ENCODE measurements around the gene NXPE3. TPM values are rescaled to one million over a fixed set of nuclear protein-coding genes. Genes with fewer than 3 reads are reported as not detected.

Gene NXPE3
- total and polyA plus RNA-seq, 2 of the 8 experiments (the other 6 are each of a cell fraction or from before 2014, with no cell fraction given), result 10.9 to 22.7 TPM

GRCh38 chr3:101857301-101857741 is 78.3 kb downstream of the NXPE3 start:
- no peaks in the 10 kb centered on the region for H3K23me2 ChIP-seq (ENCODE audit: low read depth, low read length)
- H3K23ac ChIP-seq (ENCODE audit: insufficient read length), result no peak overlapping the region
- H3K9ac ChIP-seq (replicated peaks in 1 of 4; ENCODE audit: extremely low read depth in 1 of 4, low read depth in 3 of 4, low read length in 3 of 4), result no peak overlapping the region
- no peak overlapping the region for H3K14ac ChIP-seq (ENCODE audit: insufficient read length)
- H3K79me1 ChIP-seq (ENCODE audit: low read depth, low read length), result no peaks in the 10 kb centered on the region
- ChIA-PET CTCF (ENCODE audit: partially characterized antibody) (interaction anchor here (0.7 to 1.6 kb wide), 2 partner anchors 43 to 273 kb away, joined by 3 to 5 read pairs; no protein-coding TSS in a partner anchor), POLR2A (ENCODE audit: partially characterized antibody) (interaction anchor here (0.9 to 5.5 kb wide), 5 partner anchors 8 to 47 kb away, joined by 3 to 25 read pairs (median 6); partner anchors contain the start of gene NFKBIZ)
- H3K4ac ChIP-seq (replicated peaks; ENCODE audit: insufficient read length, low read depth, low read length), result no peak overlapping the region
- whole genome bisulfite sequencing, 2 experiments (ENCODE audit: extremely low coverage in 1 of 2, insufficient coverage in 1 of 2, insufficient read length in 1 of 2, insufficient replicate concordance in 2 of 2, low coverage in 1 of 2, low lambda C conversion rate in 2 of 2, missing lambda C conversion rate in 1 of 2), result 86% methylated on average over 8 of the region's 8 CpGs; no CpG with 5 or more reads in 1 of the 2 experiments
- H3K27ac ChIP-seq (ENCODE audit: low read depth, low read length), result no peak overlapping the region
- no peak overlapping the region for H2BK120ac ChIP-seq (replicated peaks; ENCODE audit: low read depth, low read length)
- no peak overlapping the region for H4K5ac ChIP-seq (ENCODE audit: insufficient read length, low read depth, low read length)
- no peak overlapping the region for H2BK12ac ChIP-seq (ENCODE audit: low read depth, low read length)
- no peaks in the 10 kb centered on the region for H3K4me1 ChIP-seq (replicated peaks in 1 of 4; ENCODE audit: control insufficient read depth in 3 of 4, insufficient read depth in 4 of 4, low read length in 3 of 4)
- H3K27me3 ChIP-seq (replicated peaks in 1 of 4; ENCODE audit: control insufficient read depth in 3 of 4, extremely low read depth in 1 of 4, insufficient read depth in 3 of 4, low read length in 3 of 4), result peaks cover 0 to 1% (median 0%) of the 10 kb centered on the region in 4 experiments; a peak in 1 of 7 replicates
- no peak overlapping the region for H2AK5ac ChIP-seq (ENCODE audit: low read depth, low read length)
- H3K36me3 ChIP-seq (ENCODE audit: control insufficient read depth in 2 of 4, insufficient read depth in 4 of 4, low read length in 3 of 4), result peaks cover 37 to 91% (median 73%) of the 10 kb centered on the region in 4 experiments
- no peak overlapping the region for H4K91ac ChIP-seq (replicated peaks; ENCODE audit: insufficient read length, low read length)
- no peak overlapping the region for H3K56ac ChIP-seq (replicated peaks; ENCODE audit: insufficient read length, low read depth, low read length)
- H3K4me2 ChIP-seq (ENCODE audit: insufficient read depth in 1 of 2, low read depth in 2 of 2, low read length in 2 of 2), result no peak overlapping the region
- H4K8ac ChIP-seq (ENCODE audit: extremely low read depth, insufficient read depth, low read length), result no peak overlapping the region
- DNase-seq (ENCODE audit: low read depth in 1 of 2, low spot score in 2 of 2) (no peak), FAIRE-seq (no peak)
- no peak overlapping the region for H2BK20ac ChIP-seq (ENCODE audit: low read length)
- H4K20me1 ChIP-seq (replicated peaks in 1 of 2; ENCODE audit: control insufficient read depth in 1 of 2, insufficient read depth in 2 of 2, low read length in 2 of 2), result peaks cover 2 to 3% of the 10 kb centered on the region in 2 experiments
- H3K79me2 ChIP-seq (ENCODE audit: control insufficient read depth in 1 of 2, insufficient read depth in 2 of 2, low read length in 2 of 2), result peaks cover 0 to 9% of the 10 kb centered on the region in 2 experiments; a peak in 2 of 4 replicates
- no peaks in the 10 kb centered on the region for H3K9me3 ChIP-seq (ENCODE audit: insufficient read depth in 2 of 2, low read depth in 1 of 2, low read length in 1 of 2)
- no peak overlapping the region for H3K4me3 ChIP-seq (ENCODE audit: extremely low read depth in 1 of 4, insufficient read depth in 2 of 4, low read depth in 3 of 4, low read length in 4 of 4)
- no peak overlapping the region for H2AFZ ChIP-seq (ENCODE audit: low read length)
- no peak overlapping the region for H2BK5ac ChIP-seq (ENCODE audit: low read depth, low read length)
- no peak overlapping the region for H2BK15ac ChIP-seq (ENCODE audit: low read length)
- H3K18ac ChIP-seq (ENCODE audit: extremely low read depth, low read length), result no peak overlapping the region
- TF ChIP-seq CEBPB (IDR thresholded peaks at IDR 0.05; ENCODE audit: low read depth, low read length) (no peak), SP4 (IDR thresholded peaks at IDR 0.05; ENCODE audit: low read length) (no peak), SIRT6 (IDR thresholded peaks at IDR 0.05; ENCODE audit: low read length) (no peak), BRCA1 (IDR thresholded peaks at IDR 0.05; ENCODE audit: low read depth, low read length) (no peak), USF2 (IDR thresholded peaks at IDR 0.05; ENCODE audit: low read length) (no peak), CBX8 (IDR thresholded peaks at IDR 0.05; ENCODE audit: borderline replicate concordance, low read depth, low read length) (no peak), RFX5 (IDR thresholded peaks at IDR 0.05; ENCODE audit: borderline replicate concordance, low read depth, low read length) (no peak), MAX (IDR thresholded peaks at IDR 0.05) (no peak), SUZ12 (IDR thresholded peaks at IDR 0.05; ENCODE audit: low read length) (no peak), FOSL1 (IDR thresholded peaks at IDR 0.05; ENCODE audit: insufficient read depth, low read depth, low read length) (no peak), RAD21 (IDR thresholded peaks at IDR 0.05 in 1 of 2, conservative IDR thresholded peaks at IDR 0.05 in 1 of 2; ENCODE audit: low read depth in 2 of 2, low read length in 2 of 2) (no peak), SIN3A (conservative IDR thresholded peaks at IDR 0.05 in 1 of 2, IDR thresholded peaks at IDR 0.05 in 1 of 2; ENCODE audit: low read depth in 1 of 2, low read length in 2 of 2) (no peak)
